Endothelial cell of umbilical vein (primary cell): Measurements from ENCODE around the gene GNL2. TPM values are rescaled to one million over a fixed set of nuclear protein-coding genes. Genes with fewer than 3 reads are reported as not detected.

Experiments used
- BruUV-seq: library from RNA; stranded (reverse); fragments of 400-500 nt; replicated peaks from 2 replicates; lab custom pipeline; 2021; lab: Mats Ljungman, UMichigan
- CTCF ChIA-PET: fragments of 300-600, 350-600 bp; sonication (Branson Sonifier 250); formaldehyde crosslinking; loops from one replicate; lab custom pipeline; 2021; ENCODE audit warnings: antibody characterized with exemption, inconsistent platforms; lab: Charles Lee
- POLR2A ChIA-PET: fragments of 300-600, 350-600 bp; sonication (Branson Sonifier 250); formaldehyde crosslinking; loops from one replicate; lab custom pipeline; 2021; ENCODE audit warnings: antibody characterized with exemption, inconsistent platforms; lab: Charles Lee
- DNase-seq: peaks from one replicate; pipeline ENCODE4 v3.0.0-alpha.2; 2011; ENCODE audit warnings: low read depth, low spot score
- FAIRE-seq: peaks from 2 replicates; lab custom pipeline; 2011; peaks lifted over from hg19 to GRCh38; lab: Jason Lieb, UNC
- H2AFZ ChIP-seq: 2 replicates; pipeline ENCODE4 v1.6.0; 2012; ENCODE audit warnings: low read depth, low read length, control low read depth, inconsistent platforms
- H3K27ac ChIP-seq: 2 replicates; pipeline ENCODE4 v1.5.1; 2011; ENCODE audit warnings: low read depth, mild to moderate bottlenecking, control low read depth, low read length, moderate library complexity; ENCODE audit not compliant: insufficient read depth
- H3K27me3 ChIP-seq, 2 experiments: 2 replicates each; pipeline versions ENCODE4 v1.6.0 to v1.6.1; 2011; ENCODE audit warnings: low read length in 2 of 2, mixed read lengths in 1 of 2; ENCODE audit not compliant: control insufficient read depth in 2 of 2, insufficient read depth in 2 of 2
- H3K36me3 ChIP-seq, 2 experiments: 2 replicates in 1 of 2; 3 replicates in 1 of 2; pipeline ENCODE4 v1.5.1; 2011; ENCODE audit warnings: low read length in 2 of 2, mild to moderate bottlenecking in 1 of 2, moderate library complexity in 1 of 2; ENCODE audit not compliant: control insufficient read depth in 2 of 2, insufficient read depth in 2 of 2; ENCODE audit errors: extremely low read depth in 1 of 2
- H3K4me1 ChIP-seq: 3 replicates; pipeline ENCODE4 v1.5.1; 2011; ENCODE audit warnings: mild to moderate bottlenecking, low read length; ENCODE audit not compliant: control insufficient read depth, insufficient read depth; ENCODE audit errors: extremely low read depth
- H3K4me2 ChIP-seq: 2 replicates; pipeline ENCODE4 v1.6.1; 2011; ENCODE audit warnings: low read length, control low read depth, mixed read lengths; ENCODE audit not compliant: insufficient read depth
- H3K4me3 ChIP-seq, 3 experiments: fragments of 200-600 bp in 1 of 3; sonication (generic), shearing (Covaris generic) in 1 of 3; replicated peaks in 1 of 3; 2 replicates each; pipeline ENCODE4 v1.5.1; 2011 to 2016; ENCODE audit warnings: control low read depth in 3 of 3, low read length in 3 of 3, mild to moderate bottlenecking in 2 of 3, inconsistent platforms in 1 of 3, low read depth in 1 of 3, moderate library complexity in 1 of 3; ENCODE audit not compliant: insufficient read depth in 1 of 3
- H3K79me2 ChIP-seq: 2 replicates; pipeline ENCODE4 v1.6.0; 2012; ENCODE audit warnings: low read length, inconsistent platforms; ENCODE audit not compliant: control insufficient read depth, insufficient read depth
- H3K9ac ChIP-seq: replicated peaks from 2 replicates; pipeline ENCODE3; 2011; ENCODE audit warnings: low read length, control low read depth; ENCODE audit not compliant: insufficient read depth; ENCODE audit errors: extremely low read depth
- H3K9me1 ChIP-seq: replicated peaks from 3 replicates; pipeline ENCODE4 v1.6.0; 2011; ENCODE audit warnings: mild to moderate bottlenecking, low read length; ENCODE audit not compliant: control insufficient read depth, insufficient read depth; ENCODE audit errors: extremely low read depth
- H3K9me3 ChIP-seq: replicated peaks from 2 replicates; pipeline ENCODE4 v1.5.1; 2012; ENCODE audit warnings: low read length, inconsistent platforms; ENCODE audit not compliant: control insufficient read depth, insufficient read depth
- H4K20me1 ChIP-seq: replicated peaks from 2 replicates; pipeline ENCODE3; 2011; ENCODE audit warnings: mild to moderate bottlenecking, low read length; ENCODE audit not compliant: control insufficient read depth, insufficient read depth; ENCODE audit errors: extremely low read depth
- CTCF ChIP-seq, 2 donors: IDR thresholded peaks; 1 replicate in 1 of 2; 2 replicates in 1 of 2; pipeline ENCODE4 v1.5.1; 2011; ENCODE audit warnings: low read length in 2 of 2, mild to moderate bottlenecking in 2 of 2, moderate library complexity in 2 of 2, control low read depth in 1 of 2, inconsistent platforms in 1 of 2, low read depth in 1 of 2; ENCODE audit not compliant: insufficient read depth in 1 of 2; ENCODE audit errors: extremely low read depth in 1 of 2
- EZH2 ChIP-seq: IDR thresholded peaks from 2 replicates; pipeline ENCODE4 v1.6.1; 2012; ENCODE audit warnings: borderline replicate concordance, low read depth, mild to moderate bottlenecking, moderate library complexity, low read length, inconsistent platforms; ENCODE audit not compliant: severe bottlenecking
- FOS ChIP-seq: IDR thresholded peaks from 2 replicates; pipeline ENCODE4 v1.6.1; 2011; ENCODE audit warnings: mild to moderate bottlenecking, low read length, moderate library complexity, borderline replicate concordance; ENCODE audit not compliant: insufficient read depth
- GATA2 ChIP-seq: IDR thresholded peaks from 2 replicates; pipeline ENCODE4 v1.7.0; 2011; ENCODE audit warnings: low read depth, mild to moderate bottlenecking, moderate library complexity, mixed read lengths, low read length; ENCODE audit not compliant: insufficient read length, insufficient read depth
- JUN ChIP-seq: IDR thresholded peaks from 2 replicates; pipeline ENCODE4 v1.6.1; 2011; ENCODE audit warnings: borderline replicate concordance, low read depth; ENCODE audit not compliant: insufficient read length, insufficient read depth
- MAX ChIP-seq: IDR thresholded peaks from 2 replicates; pipeline ENCODE4 v1.6.1; 2011; ENCODE audit not compliant: insufficient read depth, insufficient read length
- MYC ChIP-seq: IDR thresholded peaks from one replicate; pipeline ENCODE4 v1.6.1; 2011; ENCODE audit warnings: mild to moderate bottlenecking, low read depth, low read length
- POLR2A ChIP-seq: IDR thresholded peaks from 2 replicates; pipeline ENCODE4 v1.6.1; 2012; ENCODE audit warnings: low read depth, mild to moderate bottlenecking, control low read depth, low read length
- POLR2AphosphoS5 ChIP-seq: IDR thresholded peaks from 2 replicates; pipeline ENCODE4 v1.6.1; 2012; ENCODE audit warnings: low read depth, mild to moderate bottlenecking, control low read depth, low read length, moderate library complexity; ENCODE audit not compliant: insufficient read depth
- dilution Hi-C: fragments of 300-500 bp; cut with MboI; formaldehyde crosslinking; loops from one replicate; pipeline ENCODE4 v1.15.0; 2019; ENCODE audit warnings: low sequenced_read_pairs; ENCODE audit not compliant: extremely low pct_ligation_motif_present
- intact Hi-C: fragments of 100-400 bp; cut with micrococcal nuclease; formaldehyde crosslinking; loops from one replicate; pipeline ENCODE4 v1.10.0; 2022
- polyA plus RNA-seq, 4 experiments: library from polyadenylated mRNA; depleted of rRNA in 3 of 4; stranded (reverse) in 3 of 4; unstranded in 1 of 4; fragments of >200 nt; gene quantifications; 2 replicates each; pipeline versions ENCODE4 v1.2.1 to v1.2.3, GENCODE V29; 2011 to 2012; ENCODE audit warnings: missing spikeins in 1 of 4
- total RNA-seq: library from RNA; stranded (reverse); gene quantifications from 2 replicates; pipeline ENCODE4 v1.2.3, GENCODE V29; 2021

GNL2 gene
- total and polyA plus RNA-seq, 2 donors (not counting 3 experiments of a cell fraction or from before 2014, with no cell fraction given): 18.0 to 55.5 TPM

- ChIA-PET CTCF (no interaction called here), POLR2A (no interaction called here)
- Histone ChIP-seq H3K79me2 (no peaks in the 10 kb centered on the region), H3K9me3 (no peaks in the 10 kb centered on the region), H4K20me1 (no peaks in the 10 kb centered on the region), H3K4me2 (no peak overlapping the region), H2AFZ (no peak overlapping the region), H3K9ac (no peak overlapping the region), H3K4me3 (no peak overlapping the region), H3K9me1 (no peaks in the 10 kb centered on the region), H3K27me3 (peaks cover 66 to 70% of the 10 kb centered on the region in 2 experiments), H3K4me1 (no peaks in the 10 kb centered on the region), H3K27ac (no peak overlapping the region), H3K36me3 (no peaks in the 10 kb centered on the region)
- dilution Hi-C loops (no loop called here), intact Hi-C loops (no loop called here)
- TF ChIP-seq FOS (no peak), CTCF (IDR thresholded peaks at IDR 0.05; ENCODE audit: extremely low read depth in 1 of 2, insufficient read depth in 1 of 2, low read depth in 1 of 2, low read length in 2 of 2) (no peak), GATA2 (no peak), POLR2AphosphoS5 (no peak), EZH2 (no peak), MYC (no peak), POLR2A (no peak), MAX (no peak), JUN (no peak)
- no peak for DNase-seq
- no peak for FAIRE-seq
- no TSS peak for BruUV-seq
Observed at GRCh38 chr1:37633040-37633937, 37.6 kb upstream of the GNL2 start.
